ENCODE measurements around the gene KNCN. TPM values are rescaled to one million over a fixed set of nuclear protein-coding genes. Genes with fewer than 3 reads are reported as not detected.

KNCN gene
- total RNA-seq, 1 experiment from 2014 or later, result not detected

DNA sequence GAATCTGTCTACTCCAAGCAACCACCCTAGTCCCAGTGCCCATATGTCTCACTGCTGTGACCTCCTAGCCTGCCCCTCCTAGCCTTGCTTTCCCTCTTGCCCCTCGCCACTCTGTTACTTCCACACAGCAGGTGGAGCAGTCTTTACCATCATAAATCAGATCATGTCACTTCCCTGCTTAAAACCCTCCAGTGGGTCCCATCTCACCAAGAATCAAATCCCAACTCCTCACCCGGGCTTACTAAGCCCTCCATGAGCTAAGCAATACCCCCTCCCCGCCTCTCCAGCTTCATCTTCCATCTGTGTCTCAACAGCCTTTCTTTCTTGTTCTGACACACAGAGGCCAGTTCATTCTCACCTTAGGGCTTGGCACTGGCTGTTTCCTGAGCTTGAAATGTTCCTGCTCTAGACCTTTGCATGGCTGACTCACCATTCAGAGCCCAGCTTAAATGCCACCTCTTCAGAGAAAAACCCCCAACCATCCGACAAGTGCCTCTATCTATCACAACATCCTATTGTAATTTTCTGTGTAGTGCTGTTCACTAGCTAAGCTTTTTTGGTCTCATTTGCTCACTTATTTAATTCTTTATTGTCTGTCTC, 22.3 kb downstream of the KNCN start:
- Histone ChIP-seq H3K27me3 (ENCODE audit: insufficient read depth, low read length) (peaks cover 30% of the 10 kb centered on the region), H3K14ac (ENCODE audit: insufficient read depth, low read length) (no peak overlapping the region), H3K4me1 (ENCODE audit: insufficient read depth, low read length) (peaks cover 6% of the 10 kb centered on the region; the same call in 1 of the 2 replicates), H2BK12ac (ENCODE audit: insufficient read length, low read depth, low read length) (no peak overlapping the region), H4K91ac (ENCODE audit: insufficient read length, low read depth, low read length) (no peak overlapping the region), H2AFZ (ENCODE audit: low read length) (no peak overlapping the region), H3T11ph (ENCODE audit: low read length) (no peak overlapping the region), H2BK120ac (ENCODE audit: low read depth, low read length, poor library complexity, severe bottlenecking) (no peak overlapping the region), H3K23ac (ENCODE audit: insufficient read length, low read depth, low read length) (no peak overlapping the region), H3K56ac (ENCODE audit: insufficient read length, low read depth, low read length) (no peak overlapping the region), H3K79me2 (ENCODE audit: insufficient read depth, low read length) (no peaks in the 10 kb centered on the region), H2BK5ac (ENCODE audit: insufficient read length, low read length) (no peak overlapping the region), H3K23me2 (ENCODE audit: insufficient read length, low read depth, low read length, poor library complexity, severe bottlenecking) (peaks cover 3% of the 10 kb centered on the region), H4K5ac (ENCODE audit: insufficient read length, low read depth, low read length) (no peak overlapping the region), H3K4me2 (ENCODE audit: insufficient read depth, insufficient read length, low read length) (no peak overlapping the region), H2AK5ac (ENCODE audit: insufficient read length, low read length) (no peak overlapping the region), H4K8ac (replicated peaks; ENCODE audit: insufficient read length, low read depth, low read length) (no peak overlapping the region), H3K18ac (ENCODE audit: insufficient read length, low read depth, low read length) (no peak overlapping the region), H3K4ac (ENCODE audit: low read depth, low read length) (no peak overlapping the region), H3K27ac (ENCODE audit: insufficient read length, low read depth, low read length) (no peak overlapping the region), H2BK15ac (ENCODE audit: low read depth, low read length) (no peak overlapping the region), H3K79me1 (ENCODE audit: insufficient read depth, low read depth, low read length, poor library complexity, severe bottlenecking) (no peaks in the 10 kb centered on the region), H3K9ac (ENCODE audit: extremely low read depth, insufficient read length, low read length) (no peak overlapping the region), H3K9me3 (ENCODE audit: control insufficient read depth, low read depth, low read length) (no peaks in the 10 kb centered on the region), H4K20me1 (ENCODE audit: control insufficient read depth, insufficient read depth, insufficient read length) (no peaks in the 10 kb centered on the region), H2BK20ac (ENCODE audit: low read depth, low read length, poor library complexity, severe bottlenecking) (no peak overlapping the region)
- TF ChIP-seq, protein P1, sequence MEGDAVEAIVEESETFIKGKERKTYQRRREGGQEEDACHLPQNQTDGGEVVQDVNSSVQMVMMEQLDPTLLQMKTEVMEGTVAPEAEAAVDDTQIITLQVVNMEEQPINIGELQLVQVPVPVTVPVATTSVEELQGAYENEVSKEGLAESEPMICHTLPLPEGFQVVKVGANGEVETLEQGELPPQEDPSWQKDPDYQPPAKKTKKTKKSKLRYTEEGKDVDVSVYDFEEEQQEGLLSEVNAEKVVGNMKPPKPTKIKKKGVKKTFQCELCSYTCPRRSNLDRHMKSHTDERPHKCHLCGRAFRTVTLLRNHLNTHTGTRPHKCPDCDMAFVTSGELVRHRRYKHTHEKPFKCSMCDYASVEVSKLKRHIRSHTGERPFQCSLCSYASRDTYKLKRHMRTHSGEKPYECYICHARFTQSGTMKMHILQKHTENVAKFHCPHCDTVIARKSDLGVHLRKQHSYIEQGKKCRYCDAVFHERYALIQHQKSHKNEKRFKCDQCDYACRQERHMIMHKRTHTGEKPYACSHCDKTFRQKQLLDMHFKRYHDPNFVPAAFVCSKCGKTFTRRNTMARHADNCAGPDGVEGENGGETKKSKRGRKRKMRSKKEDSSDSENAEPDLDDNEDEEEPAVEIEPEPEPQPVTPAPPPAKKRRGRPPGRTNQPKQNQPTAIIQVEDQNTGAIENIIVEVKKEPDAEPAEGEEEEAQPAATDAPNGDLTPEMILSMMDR (conservative IDR thresholded peaks at IDR 0.05), result no peak
- no peaks in the 10 kb centered on the region for H3K36me3 Mint-ChIP-seq (ENCODE audit: insufficient read depth in 1 of 3, low read depth in 3 of 3)
- H3K4me3 Mint-ChIP-seq, result peak overlapping the region in 1 of 2 experiments; percentile 11; a peak in 1 of 5 replicates
- DNase-seq, result no peak
- no CpG with 5 or more reads among the region's 4 CpGs for WGBS (ENCODE audit: extremely low coverage, insufficient read length, low lambda C conversion rate)
- peaks cover 95% of the 10 kb centered on the region for H3K27me3 Mint-ChIP-seq (ENCODE audit: low read depth)
- H3K4me1 Mint-ChIP-seq, result peaks cover 52 to 59% of the 10 kb centered on the region in 2 experiments
- no peak overlapping the region for H3K27ac Mint-ChIP-seq
- H3K9me3 Mint-ChIP-seq, result no peaks in the 10 kb centered on the region; a peak in 2 of 5 replicates
